ENCODE measurements around the gene PGAP1.

DNA sequence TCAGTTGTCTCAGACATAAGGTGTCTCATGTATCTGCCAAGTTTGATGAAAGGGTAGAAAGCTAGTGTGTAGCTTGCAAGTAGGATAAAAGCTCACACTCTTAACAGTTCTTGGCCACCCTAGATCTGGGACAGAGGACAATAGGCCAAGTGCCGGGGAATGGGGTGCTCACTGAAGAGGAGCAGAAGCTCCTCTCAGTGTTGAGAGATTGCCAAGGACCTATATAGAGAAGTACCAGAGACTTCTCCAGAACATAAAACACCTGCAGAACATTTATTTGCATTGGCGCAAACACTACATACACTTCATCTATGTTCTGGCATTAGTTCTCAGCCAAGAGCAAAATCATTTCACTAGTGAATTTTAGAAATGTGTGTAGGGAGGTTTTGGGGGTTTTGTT lies 124.1 kb downstream of the PGAP1 start:
- TF ChIP-seq, protein P1, sequence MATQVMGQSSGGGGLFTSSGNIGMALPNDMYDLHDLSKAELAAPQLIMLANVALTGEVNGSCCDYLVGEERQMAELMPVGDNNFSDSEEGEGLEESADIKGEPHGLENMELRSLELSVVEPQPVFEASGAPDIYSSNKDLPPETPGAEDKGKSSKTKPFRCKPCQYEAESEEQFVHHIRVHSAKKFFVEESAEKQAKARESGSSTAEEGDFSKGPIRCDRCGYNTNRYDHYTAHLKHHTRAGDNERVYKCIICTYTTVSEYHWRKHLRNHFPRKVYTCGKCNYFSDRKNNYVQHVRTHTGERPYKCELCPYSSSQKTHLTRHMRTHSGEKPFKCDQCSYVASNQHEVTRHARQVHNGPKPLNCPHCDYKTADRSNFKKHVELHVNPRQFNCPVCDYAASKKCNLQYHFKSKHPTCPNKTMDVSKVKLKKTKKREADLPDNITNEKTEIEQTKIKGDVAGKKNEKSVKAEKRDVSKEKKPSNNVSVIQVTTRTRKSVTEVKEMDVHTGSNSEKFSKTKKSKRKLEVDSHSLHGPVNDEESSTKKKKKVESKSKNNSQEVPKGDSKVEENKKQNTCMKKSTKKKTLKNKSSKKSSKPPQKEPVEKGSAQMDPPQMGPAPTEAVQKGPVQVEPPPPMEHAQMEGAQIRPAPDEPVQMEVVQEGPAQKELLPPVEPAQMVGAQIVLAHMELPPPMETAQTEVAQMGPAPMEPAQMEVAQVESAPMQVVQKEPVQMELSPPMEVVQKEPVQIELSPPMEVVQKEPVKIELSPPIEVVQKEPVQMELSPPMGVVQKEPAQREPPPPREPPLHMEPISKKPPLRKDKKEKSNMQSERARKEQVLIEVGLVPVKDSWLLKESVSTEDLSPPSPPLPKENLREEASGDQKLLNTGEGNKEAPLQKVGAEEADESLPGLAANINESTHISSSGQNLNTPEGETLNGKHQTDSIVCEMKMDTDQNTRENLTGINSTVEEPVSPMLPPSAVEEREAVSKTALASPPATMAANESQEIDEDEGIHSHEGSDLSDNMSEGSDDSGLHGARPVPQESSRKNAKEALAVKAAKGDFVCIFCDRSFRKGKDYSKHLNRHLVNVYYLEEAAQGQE (IDR thresholded peaks at IDR 0.05; ENCODE audit: insufficient read depth in 1 of 2, low read depth in 2 of 2, low read length in 1 of 2), result no peak
- TF ChIP-seq, protein P2, sequence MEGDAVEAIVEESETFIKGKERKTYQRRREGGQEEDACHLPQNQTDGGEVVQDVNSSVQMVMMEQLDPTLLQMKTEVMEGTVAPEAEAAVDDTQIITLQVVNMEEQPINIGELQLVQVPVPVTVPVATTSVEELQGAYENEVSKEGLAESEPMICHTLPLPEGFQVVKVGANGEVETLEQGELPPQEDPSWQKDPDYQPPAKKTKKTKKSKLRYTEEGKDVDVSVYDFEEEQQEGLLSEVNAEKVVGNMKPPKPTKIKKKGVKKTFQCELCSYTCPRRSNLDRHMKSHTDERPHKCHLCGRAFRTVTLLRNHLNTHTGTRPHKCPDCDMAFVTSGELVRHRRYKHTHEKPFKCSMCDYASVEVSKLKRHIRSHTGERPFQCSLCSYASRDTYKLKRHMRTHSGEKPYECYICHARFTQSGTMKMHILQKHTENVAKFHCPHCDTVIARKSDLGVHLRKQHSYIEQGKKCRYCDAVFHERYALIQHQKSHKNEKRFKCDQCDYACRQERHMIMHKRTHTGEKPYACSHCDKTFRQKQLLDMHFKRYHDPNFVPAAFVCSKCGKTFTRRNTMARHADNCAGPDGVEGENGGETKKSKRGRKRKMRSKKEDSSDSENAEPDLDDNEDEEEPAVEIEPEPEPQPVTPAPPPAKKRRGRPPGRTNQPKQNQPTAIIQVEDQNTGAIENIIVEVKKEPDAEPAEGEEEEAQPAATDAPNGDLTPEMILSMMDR (IDR thresholded peaks at IDR 0.05), result no peak
